Right hindlimb (tissue), 1 donor: Measurements from ENCODE around the gene LRRTM3.

Experiments used
- DNase-seq: peaks from one replicate; pipeline ENCODE4 v3.0.0-alpha.2; 2018

The LRRTM3 gene

DNA sequence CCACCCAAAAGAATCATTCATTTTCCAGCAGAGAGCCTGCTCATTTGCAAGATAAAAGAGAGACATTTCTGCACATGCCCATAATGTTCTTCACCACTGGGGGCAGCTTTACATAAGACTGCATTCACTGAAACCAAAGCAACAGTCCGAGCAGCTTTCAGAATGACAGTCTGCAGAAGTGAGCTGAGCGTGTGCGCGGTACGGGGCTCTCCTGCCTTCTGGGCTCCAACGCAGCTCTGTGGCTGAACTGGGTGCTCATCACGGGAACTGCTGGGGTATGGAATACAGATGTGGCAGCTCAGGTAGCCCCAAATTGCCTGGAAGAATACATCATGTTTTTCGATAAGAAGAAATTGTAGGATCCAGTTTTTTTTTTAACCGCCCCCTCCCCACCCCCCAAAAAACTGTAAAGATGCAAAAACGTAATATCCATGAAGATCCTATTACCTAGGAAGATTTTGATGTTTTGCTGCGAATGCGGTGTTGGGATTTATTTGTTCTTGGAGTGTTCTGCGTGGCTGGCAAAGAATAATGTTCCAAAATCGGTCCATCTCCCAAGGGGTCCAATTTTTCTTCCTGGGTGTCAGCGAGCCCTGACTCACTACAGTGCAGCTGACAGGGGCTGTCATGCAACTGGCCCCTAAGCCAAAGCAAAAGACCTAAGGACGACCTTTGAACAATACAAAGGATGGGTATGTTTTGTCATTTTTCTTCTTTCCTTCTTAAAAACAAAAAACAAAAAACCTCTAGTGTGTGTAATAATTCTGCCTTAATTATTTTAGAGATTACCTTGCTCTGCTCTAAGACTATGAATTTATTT, at the start of gene LRRTM3:
LRRTM3 (plus strand) TSS at position 141 of the 820 bp plus-strand sequence.
- DNase-seq: peak; percentile 79

DNA sequence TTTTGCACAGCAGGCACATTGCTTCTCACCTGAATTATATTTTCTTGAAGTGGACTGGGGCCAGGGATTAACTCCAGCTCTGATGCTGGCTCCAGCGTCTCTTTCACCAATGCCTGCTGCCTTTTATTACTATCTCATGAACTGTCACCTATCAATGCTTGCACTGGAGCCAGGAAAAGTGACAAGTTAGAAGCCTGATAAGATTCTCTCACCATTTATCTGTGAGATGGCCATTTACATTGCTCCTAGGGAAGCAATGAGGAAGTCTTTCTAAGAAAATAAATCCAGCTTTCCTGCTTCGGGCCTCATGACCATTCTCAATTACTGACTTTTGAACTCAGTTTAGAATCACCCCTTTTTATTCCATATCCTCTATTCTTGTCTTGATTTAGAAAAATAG, 48.5 kb upstream of the LRRTM3 start:
- DNase-seq: no peak

DNA sequence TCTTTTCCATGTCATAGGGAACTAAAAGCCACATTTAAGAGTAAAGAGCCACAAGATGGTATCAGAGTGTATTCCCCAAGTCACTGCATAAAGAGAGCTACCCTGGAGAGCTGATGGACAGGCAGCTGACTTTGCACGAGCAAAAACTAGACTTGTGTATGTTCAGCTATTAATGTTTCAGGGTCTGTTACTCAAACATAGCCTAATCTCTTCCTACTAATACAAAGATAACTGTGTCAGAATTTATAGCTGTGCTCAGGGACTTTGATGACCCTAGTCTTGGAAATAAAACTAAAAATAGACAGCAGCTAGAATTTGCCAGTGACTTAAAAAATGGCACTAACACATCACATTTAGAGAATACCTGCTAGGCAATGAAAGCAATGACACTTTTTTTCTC, 45.5 kb upstream of the LRRTM3 start:
- DNase-seq: no peak

DNA sequence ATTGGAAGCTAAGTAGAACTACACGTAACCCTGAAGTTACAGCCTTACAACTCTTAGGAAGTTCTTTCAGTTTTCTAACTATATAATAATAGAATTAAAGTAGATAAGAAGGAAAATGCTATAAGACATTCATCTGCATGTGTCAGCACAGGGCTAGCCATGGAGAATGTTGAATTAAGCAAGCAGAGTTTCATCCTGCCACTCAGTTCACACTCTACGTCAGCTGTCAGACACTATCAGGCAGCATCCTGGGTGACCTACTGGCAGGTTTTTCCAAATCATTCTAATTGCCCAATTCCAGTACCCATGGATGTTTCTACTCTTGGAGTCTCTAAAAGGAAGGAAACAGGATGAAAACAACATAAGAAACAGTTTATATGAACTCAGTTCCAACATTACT, 45.0 kb upstream of the LRRTM3 start:
- DNase-seq: no peak

DNA sequence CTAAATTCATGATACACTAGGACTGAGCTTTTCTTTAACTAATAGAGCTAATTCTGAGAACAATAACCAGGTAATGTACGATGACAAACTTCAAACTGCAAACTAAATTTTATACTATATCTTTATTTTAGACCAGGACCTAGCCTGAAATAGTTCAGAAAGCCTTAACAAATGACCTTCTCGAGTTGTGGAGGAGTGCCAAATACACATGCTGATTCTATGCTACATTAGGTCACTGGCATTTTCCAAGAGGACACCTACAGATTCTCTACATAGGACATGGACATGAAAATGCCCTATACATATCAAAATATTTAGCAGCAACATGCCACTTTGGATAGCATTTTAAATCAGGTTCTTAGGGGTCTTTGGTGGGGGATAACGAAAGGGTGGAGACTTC, 44.0 kb upstream of the LRRTM3 start:
- DNase-seq: no peak

DNA sequence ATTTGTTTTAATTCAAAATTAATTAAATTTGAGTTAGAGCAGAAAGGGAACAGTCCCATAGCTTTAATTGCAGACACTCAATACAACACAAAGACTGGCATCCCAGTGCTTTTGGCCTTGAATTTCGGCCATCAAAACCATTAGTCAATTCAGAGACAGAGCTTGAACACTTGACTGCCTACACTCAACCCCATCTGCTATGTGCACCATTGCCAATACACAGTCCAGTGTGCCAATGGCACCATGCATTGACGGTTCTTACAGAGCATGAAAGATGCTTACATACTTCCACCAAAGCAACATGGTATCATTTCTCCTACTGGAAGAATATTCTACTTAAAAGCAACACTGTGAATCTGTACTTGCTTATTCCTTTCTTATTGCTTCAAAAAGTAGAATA, 43.6 kb upstream of the LRRTM3 start:
- no peak for DNase-seq

DNA sequence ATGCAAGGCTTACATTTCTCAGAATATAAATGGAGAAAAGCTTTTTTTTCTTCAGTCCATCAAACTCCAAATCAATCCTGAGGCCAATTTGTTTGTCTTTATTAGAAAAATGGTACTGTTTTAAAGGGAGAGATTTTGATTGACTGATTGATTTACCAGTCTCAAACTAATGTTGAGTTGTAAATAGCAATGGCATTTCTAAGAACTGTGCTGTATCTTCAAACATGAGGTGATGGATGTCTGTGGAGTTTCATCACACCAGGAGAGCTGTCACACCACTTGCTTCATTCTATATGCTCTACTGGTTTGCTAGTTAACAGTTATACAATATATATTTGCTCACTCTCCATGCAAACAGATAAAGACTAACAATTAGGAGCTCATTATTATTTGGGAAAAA, 39.0 kb upstream of the LRRTM3 start:
- no peak for DNase-seq

DNA sequence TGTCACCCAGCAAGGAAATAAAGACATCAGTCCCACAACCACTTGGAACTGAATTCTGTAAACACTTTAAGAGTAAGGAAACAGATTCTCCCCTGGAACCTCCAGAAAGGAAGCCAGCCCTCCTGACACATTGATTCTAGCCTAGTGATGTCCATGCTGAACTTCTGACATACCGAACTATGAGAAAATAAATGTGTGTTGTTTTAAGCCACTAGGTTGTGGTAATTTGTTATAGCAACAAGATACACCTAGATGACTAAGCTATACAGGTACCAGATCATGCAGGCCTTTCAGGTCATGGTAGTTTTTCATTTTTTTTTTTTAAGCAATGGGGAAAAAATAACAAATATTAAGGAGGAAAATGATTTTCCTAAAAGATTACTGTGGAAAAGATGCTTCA, 37.6 kb upstream of the LRRTM3 start:
- no peak for DNase-seq

DNA sequence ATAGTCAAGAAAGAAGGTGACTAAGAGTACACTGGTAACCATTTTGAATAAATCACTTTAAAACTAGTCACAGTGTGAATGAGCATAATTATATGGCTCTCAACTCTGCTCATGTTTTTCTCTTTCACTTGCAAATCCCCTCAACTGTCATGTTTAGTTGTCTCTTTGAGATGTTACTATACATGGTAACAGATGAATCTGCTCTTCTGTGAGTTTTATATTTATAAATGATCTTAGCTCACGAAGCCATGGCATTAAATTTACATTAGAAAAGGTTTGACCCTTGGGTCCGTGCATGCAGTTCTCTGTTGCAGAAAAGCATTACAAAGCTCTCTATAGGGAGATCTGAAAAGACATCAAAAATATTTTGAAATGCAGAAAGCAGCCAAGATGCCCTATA, 33.0 kb upstream of the LRRTM3 start:
- DNase-seq: no peak

DNA sequence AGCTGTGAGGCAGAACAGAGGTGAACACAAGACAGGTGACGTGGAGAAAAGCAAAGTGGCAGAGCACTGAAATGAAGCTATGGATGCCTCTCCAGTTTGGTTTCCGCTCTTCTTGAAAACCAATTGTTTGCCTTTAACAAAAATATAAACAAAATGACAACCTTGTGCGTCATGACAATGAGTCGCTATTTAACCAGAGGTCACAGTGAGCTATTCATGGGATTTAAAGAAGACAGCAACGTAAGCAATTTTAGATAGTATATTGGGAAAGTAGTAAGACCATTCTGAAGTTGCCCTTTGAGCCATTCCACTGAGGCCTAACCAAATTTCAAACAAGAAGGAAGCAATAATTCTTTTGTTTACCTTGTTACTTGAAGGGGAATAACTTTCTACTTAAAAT, 15.2 kb upstream of the LRRTM3 start:
- no peak for DNase-seq

DNA sequence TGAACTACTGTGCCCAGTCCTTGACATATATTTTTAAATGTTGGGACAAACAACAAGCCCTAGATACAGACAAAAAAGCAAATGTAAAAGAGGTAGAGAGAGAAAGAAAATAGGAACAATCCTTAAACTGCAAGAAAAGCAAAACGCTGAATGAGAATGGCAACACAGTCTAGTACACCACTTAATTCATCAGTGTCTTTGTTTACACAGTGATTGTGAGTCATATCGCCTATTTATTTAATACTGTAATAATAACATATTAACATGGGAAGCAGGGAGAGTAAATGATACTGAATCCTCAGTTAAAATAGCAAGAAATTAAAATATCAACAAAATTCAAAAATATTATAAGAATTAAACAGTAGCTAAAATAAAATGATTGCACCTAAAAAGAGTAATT, 9.8 kb upstream of the LRRTM3 start:
- DNase-seq: no peak

DNA sequence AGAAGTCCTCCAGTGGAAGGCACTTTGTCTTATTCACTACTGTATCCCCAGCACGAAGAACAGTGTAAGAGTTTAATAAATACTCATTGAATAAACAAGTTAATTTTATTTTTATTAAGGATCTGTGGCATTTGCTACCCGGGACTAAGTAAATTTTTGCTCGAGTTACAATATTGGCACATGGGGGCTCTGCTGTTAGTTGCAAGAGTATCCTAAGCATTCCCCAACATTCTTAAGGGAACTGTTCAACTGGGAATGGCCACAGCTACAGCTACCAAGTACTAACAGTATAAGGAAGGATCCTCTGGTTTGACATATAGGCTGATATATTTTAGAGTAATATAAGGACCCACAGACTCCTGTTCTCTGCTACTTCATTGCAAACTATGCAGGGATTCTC, 8.7 kb upstream of the LRRTM3 start:
- no peak for DNase-seq

DNA sequence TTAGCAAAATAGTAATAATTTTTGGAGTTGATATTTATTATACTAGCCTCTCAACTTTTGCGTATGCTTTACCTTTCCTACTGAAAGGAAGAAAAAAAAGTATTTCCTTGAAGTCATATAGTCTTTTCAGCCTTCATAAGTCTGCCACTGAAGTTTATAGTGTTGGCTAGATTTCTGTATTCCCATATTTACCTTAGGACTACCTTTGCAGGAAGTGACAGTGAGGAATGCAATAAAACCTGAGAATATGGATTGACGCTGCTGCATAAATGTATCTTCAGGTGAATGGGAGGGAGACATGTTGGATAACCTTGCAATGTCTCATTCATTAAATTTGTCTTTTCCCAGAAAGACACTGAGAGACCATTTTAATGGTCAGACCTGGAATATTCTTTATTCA, 6.6 kb upstream of the LRRTM3 start:
- no peak for DNase-seq

DNA sequence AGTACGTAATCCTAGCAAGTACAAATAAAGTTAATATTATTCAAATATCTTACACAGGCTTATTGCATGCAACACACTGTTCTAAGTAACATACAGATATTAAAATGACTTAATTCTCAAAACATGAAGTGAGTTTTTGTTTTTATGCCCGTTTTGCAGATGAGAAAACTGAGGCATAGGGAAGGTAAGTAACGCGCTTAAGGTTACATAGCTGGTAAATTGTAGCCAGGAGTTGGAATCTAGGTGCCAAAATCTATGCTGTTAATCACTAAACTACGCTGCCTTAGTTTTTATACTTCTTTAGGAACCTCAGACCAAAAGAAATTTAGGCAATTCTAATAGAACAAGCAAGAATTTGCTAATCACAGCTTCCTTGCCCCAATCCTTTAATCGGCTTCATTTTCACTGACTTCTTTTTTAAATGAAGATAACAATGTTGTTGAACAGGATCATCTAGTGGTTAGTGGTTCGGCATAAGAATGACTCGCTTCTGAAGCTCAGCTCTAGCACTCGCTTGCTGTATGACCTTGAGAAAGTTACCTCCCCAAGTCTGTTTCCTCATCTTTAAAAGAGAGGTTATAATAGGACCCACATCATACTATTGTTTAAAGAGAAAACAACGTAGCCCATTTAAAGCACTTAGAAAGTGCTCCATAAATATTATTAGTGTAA, 1.0 kb upstream of the LRRTM3 start:
- no peak for DNase-seq

DNA sequence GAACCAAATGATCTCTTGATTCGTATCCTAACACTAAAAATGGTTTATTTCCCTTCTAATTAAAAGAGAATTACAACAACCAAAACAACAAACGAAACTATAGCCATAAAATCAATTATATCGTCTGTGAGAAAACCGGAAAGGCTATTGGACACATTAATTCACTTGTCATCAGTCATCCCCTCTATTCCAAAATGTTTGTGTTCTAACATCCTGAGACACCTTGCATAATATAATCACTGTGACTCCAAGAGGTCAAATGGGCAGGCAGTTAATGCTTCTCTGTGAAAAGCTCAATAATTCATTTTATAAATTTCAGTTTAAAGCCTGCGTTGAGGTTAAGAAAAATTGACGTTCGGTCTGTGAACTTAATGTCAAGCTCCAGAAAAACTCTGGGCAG, 463 bp upstream of the LRRTM3 start:
- no peak for DNase-seq

DNA sequence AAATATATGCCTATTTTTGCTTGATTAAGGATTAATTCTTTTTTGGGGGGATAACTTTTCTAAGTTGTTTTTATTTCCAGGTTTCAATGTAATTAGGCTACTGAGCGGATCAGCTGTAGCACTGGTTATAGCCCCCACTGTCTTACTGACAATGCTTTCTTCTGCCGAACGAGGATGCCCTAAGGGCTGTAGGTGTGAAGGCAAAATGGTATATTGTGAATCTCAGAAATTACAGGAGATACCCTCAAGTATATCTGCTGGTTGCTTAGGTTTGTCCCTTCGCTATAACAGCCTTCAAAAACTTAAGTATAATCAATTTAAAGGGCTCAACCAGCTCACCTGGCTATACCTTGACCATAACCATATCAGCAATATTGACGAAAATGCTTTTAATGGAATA, 1.0 kb downstream of the LRRTM3 start:
- no peak for DNase-seq

DNA sequence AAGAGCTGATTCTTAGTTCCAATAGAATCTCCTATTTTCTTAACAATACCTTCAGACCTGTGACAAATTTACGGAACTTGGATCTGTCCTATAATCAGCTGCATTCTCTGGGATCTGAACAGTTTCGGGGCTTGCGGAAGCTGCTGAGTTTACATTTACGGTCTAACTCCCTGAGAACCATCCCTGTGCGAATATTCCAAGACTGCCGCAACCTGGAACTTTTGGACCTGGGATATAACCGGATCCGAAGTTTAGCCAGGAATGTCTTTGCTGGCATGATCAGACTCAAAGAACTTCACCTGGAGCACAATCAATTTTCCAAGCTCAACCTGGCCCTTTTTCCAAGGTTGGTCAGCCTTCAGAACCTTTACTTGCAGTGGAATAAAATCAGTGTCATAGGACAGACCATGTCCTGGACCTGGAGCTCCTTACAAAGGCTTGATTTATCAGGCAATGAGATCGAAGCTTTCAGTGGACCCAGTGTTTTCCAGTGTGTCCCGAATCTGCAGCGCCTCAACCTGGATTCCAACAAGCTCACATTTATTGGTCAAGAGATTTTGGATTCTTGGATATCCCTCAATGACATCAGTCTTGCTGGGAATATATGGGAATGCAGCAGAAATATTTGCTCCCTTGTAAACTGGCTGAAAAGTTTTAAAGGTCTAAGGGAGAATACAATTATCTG, 1.6 kb downstream of the LRRTM3 start:
- DNase-seq: no peak

DNA sequence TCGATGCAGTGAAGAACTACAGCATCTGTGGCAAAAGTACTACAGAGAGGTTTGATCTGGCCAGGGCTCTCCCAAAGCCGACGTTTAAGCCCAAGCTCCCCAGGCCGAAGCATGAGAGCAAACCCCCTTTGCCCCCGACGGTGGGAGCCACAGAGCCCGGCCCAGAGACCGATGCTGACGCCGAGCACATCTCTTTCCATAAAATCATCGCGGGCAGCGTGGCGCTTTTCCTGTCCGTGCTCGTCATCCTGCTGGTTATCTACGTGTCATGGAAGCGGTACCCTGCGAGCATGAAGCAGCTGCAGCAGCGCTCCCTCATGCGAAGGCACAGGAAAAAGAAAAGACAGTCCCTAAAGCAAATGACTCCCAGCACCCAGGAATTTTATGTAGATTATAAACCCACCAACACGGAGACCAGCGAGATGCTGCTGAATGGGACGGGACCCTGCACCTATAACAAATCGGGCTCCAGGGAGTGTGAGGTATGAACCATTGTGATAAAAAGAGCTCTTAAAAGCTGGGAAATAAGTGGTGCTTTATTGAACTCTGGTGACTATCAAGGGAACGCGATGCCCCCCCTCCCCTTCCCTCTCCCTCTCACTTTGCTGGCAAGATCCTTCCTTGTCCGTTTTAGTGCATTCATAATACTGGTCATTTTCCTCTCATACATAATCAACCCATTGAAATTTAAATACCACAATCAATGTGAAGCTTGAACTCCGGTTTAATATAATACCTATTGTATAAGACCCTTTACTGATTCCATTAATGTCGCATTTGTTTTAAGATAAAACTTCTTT, 2.3 kb downstream of the LRRTM3 start:
- peak; percentile 60 for DNase-seq

DNA sequence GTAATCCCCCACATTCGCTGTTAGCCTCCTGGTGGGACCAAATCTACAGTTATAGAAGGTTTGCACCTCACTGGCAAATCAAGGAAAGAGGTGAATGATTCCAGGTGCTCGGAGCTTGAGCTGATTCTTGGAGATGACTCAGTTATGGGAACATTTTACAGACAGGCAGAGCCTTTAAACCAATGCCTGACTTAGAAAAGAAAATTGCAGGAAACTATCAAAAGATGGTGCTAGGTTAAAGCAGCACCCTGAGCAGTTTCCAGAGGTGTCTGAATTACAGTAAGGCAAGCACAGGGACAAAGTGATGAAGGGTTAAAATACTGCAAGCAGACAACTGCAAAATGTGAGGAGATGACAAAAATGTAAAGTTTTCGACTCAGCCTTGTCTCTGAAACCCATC, 2.9 kb downstream of the LRRTM3 start:
- DNase-seq: no peak

DNA sequence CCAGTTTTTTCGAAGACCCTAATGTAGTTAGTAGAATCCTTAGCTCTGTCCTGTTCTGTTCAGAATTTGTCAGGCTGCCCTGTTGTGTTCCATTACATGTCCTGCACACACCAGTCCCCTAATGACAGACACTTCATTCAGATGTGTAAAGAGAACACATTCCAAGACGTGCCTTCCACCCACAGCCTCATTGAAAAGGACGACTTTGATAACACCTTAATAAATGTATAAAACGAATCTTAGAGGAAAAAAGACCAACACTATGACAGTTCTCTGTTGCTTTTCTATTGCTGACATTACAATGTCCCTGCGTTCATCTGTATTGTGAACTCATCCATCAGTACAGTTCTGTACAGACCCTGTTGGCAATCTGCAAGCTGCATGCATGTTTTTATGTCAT, 3.5 kb downstream of the LRRTM3 start:
- DNase-seq: no peak

DNA sequence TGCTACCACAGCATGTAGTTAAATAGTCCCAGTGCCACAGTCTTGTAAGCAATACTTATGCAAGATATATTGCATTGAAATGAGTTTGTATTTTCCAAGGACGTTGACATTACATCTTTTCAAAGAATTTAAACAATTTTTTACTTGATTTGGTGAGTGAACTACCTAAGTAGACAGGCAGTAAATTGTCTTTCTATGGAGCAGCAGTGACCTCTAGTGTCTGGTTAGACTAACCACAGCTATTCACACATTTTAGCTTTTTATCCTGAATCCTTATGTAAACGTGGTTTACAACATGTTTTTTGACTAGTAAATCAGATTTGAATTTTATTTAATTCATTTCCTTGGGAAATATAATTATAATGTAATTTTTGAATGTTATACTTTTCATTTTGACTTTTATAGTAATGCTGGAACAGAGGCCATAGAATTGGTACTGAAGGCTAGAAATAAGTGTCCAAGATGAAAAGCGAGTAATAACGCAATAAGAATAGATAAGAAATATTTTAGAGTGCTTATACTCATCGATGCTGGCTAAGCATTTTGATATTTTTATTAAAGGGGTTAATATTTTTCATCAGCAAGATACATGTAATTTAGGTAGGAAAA, 5.6 kb downstream of the LRRTM3 start:
- no peak for DNase-seq

DNA sequence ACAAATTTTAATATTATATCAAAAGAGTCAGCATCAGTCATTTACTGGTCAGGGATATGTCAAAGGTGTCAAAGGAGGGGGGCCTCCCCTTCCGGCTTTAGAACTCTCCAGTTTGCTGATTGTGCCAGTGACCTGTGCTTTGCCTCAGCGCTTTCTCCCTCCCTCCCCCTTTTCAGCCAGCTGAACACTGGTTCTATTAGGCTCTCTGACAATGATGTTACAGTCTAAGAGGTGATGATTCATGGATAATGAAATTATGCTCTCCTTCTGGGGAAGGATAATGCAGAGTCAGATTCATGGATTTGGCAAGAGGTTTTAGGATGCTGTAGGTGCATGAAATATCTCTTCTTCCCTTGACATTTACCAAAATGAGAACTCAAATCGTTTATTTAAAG, 6.1 kb downstream of the LRRTM3 start:
- no peak for DNase-seq

DNA sequence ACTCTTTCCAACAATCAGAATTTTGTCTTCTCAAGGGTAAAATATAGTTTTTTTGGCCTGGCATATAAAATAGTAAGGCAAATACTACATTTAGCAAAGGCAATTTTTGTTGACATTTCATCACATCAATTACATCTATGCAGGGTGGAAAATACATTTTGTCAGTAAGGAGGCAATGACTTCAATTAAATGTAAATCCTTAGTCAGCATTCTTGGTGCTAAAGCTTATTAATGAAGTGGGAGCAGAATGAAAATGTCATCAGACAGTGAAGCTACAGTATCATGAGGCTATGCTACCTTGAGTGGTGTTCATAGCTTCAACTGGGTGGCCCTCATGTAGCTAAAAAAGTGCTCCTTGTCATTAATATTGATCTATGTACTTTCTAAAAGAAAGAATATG, 8.9 kb downstream of the LRRTM3 start:
- DNase-seq: no peak
